Stimulated activated CD4-positive, alpha-beta T cell treated with anti-CD3 and anti-CD28 coated beads, Interleukin-2, amount 100 ng/mL, for 48 hours (primary cell): ENCODE measurements around the gene ZMYND8.
"Not testable (repeated sequence)": the region's sequence is repeated elsewhere in the genome, so short reads cannot be mapped to it uniquely, and the experiment has no call there.

ENCODE experiments used
- DNase-seq, 2 donors: peaks; one replicate each; pipeline ENCODE4 v3.0.0-alpha.2; 2020

Gene ZMYND8

GRCh38 chr20:47370850-47371782 is 14.6 kb upstream of the ZMYND8 start:
- DNase-seq, result no peak

GRCh38 chr20:47370214-47370613 is 13.7 kb upstream of the ZMYND8 start:
- DNase-seq, result no peak

- DNase-seq, result no peak
These were observed 11.8 kb upstream of the ZMYND8 start for GRCh38 chr20:47368301-47368700.

- DNase-seq, result not testable (repeated sequence)
These were observed 9.8 kb upstream of the ZMYND8 start for GRCh38 chr20:47366301-47366700.

- no peak for DNase-seq
These were observed 8.7 kb upstream of the ZMYND8 start for GRCh38 chr20:47365023-47365764.

GRCh38 chr20:47362361-47363219 is 6.1 kb upstream of the ZMYND8 start:
- DNase-seq, result no peak

GRCh38 chr20:47361057-47361915 is 4.8 kb upstream of the ZMYND8 start:
- DNase-seq, result no peak

- no peak for DNase-seq
These were observed 4.0 kb upstream of the ZMYND8 start for GRCh38 chr20:47360297-47361056.

- DNase-seq, result no peak
These were observed 3.2 kb upstream of the ZMYND8 start for GRCh38 chr20:47359530-47360296.

GRCh38 chr20:47358672-47359529 is 2.4 kb upstream of the ZMYND8 start:
- no peak for DNase-seq

- DNase-seq, result no peak
These were observed 1.7 kb upstream of the ZMYND8 start for GRCh38 chr20:47358039-47358671.

- DNase-seq, result peak; percentile 56 to 61
These were observed 968 bp upstream of the ZMYND8 start for GRCh38 chr20:47357296-47358038.

GRCh38 chr20:47356220-47356525 is 326 bp downstream of the ZMYND8 start:
- no peak for DNase-seq

GRCh38 chr20:47355489-47356219 is 845 bp downstream of the ZMYND8 start:
- DNase-seq, result peak in 1 of 2 donors; percentile 9

GRCh38 chr20:47354714-47355488 is 1.6 kb downstream of the ZMYND8 start:
- DNase-seq, result no peak

- no peak for DNase-seq
These were observed 2.1 kb downstream of the ZMYND8 start for GRCh38 chr20:47354464-47354713.
